ENCODE results near the gene CABLES2. TPM values are rescaled to one million over a fixed set of nuclear protein-coding genes. Genes with fewer than 3 reads are reported as not detected.
"Not testable (repeated sequence)": the region's sequence is repeated elsewhere in the genome, so short reads cannot be mapped to it uniquely, and the experiment has no call there.

The CABLES2 gene
- polyA plus RNA-seq, 1 donor: 5.5 TPM

- no peak for DNase-seq
Observed at GRCh38 chr20:62433658-62434497, 26.8 kb upstream of the CABLES2 start.

DNA sequence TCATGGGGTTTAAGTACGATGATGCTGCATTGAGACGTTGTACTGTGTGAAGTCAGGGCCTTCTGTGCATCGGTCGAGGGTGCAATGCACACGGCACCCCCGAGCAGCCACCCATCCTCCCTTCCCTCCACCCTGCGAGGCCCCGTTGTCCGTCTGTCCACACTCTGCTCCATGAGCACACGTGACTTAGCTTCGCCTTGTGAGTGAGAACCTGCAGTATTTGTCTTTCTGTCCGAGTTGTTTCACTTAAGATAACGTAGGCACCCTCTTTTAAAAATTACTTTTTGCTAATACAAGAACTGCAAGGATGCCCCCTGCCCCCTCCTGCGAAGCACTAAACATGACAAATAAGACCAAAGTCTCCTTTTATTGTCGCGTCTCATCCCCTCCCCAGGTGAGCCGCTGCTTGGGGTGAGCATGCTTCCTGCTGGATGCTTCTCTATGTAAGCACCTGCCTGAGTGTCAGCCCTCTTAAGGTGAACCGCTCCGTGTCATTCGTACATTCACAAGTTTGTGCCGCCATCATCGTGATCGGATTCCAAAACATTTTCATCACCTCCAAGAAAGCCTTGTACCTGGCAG is 23.9 kb upstream of the CABLES2 start:
- no peak for DNase-seq

- no peak for DNase-seq
Observed at GRCh38 chr20:62430311-62430853, 23.3 kb upstream of the CABLES2 start.

GRCh38 chr20:62429455-62430310 is 22.6 kb upstream of the CABLES2 start:
- DNase-seq: no peak

- DNase-seq: no peak
Observed at GRCh38 chr20:62428396-62429295, 21.6 kb upstream of the CABLES2 start.

DNA sequence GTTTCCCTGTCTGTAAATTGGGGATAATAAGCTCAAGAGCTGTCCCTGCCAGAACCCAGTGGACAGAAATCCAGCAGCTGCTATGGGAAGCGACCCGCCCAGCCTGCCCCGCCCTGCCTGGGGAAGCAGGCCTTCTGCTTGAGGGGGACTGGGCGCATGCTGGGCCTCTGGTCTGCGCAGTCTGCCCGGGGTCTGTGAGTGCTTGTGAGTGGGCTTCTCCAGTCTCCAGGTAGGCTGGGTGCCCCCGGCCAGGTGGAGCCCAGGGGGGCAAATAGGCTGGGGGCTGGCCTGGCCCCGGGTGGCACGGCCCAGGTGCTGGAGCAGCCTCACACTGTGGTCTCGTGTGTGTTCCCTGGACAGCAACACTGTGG is 20.9 kb upstream of the CABLES2 start:
- no peak for DNase-seq

DNA sequence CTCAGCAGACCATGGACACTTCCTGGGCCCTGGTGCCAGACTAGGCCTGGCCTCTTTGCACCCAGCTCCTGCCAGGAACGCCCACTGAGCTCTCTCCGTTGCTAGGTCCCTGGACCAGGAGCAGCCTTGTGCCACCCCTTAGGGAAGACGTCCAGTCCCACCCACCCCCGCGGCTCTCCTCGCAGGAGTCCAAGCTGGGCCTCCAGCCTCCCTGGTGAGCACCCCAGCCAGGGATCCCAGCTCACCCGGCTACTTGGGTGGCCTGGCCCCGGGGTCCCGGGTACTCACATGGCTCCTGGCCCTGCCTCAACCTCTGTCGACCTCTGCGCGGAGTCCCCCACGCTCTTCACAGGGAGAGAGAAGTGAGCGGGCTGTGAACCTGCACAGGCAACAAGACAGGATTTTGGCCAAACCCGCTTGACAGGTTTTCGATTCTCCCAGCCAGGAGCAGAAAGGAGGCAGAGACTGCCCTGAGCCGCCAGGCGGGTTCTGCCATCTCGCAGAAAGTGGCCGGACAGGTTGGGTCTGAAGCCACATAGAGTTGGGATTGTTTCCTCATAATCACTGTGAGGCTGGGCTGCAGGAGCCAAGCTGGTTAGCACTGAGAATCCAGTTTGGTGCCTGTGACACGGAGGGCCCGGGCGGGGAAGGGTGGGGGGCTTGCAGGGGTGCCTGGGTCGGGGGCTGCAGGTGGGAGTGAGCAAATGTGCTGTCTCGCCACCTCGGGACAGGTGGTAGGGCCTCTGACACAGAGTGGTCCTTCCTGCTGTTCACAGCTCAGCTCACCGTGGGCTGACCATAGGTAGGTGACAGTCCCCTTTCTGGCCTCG is 20.3 kb upstream of the CABLES2 start, which contains the start of gene RBBP8NL:
RBBP8NL (minus strand) TSS at position 368 of the 830 bp plus-strand sequence. CDS start 7,892 bp downstream, outside the sequence.
- DNase-seq: no peak

GRCh38 chr20:62426699-62427131 is 19.6 kb upstream of the CABLES2 start:
- no peak for DNase-seq

DNA sequence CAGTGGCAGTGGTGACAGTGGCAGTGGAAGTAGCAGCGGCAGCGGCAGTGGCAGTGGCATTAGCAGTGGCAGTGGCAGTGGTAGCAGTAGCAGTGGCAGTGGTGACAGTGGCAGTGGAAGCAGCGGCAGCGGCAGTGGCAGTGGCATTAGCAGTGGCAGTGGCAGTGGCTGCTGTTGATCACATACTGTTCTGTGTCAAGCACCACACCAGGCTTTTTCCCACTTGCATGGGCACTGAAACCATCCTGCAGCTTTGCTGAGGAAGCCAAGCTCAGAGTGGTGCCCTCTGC is 18.9 kb upstream of the CABLES2 start:
- not testable (repeated sequence) for DNase-seq

DNA sequence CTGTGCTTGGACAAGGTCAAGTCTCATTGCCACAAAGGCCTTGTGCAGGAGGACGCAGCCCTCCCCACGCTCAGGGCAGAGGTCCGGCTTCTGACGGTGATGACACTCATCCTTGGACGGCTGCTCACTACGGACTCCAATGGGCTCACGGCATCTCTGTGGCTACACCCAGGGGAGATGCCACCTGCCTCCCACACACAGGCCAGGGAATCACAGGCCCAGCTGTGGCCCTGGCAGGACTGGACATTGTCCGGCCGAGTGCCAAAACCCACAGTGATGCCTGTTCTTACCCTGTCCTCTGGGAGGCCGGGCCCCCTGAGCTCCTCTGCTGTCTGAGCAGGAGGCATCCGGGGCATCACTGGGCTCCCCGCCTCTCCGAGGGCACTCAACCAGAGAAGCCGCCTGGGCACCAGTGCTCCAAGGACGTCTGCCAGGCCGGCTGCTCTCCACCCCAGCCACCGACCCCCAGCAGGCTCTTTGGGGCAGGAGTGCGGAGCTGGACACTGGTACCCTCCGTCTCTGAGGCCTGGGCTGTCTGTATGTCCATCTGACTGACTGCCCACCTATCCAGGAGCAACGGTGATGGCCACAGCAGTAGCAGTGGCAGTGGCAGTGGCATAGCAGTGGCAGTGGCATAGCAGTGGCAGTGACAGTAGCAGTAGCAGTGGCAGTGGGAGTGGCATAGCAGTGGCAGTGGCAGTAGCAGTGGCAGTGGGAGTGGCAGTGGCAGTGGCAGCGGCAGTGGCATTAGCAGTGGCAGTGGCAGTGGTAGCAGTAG is 18.4 kb upstream of the CABLES2 start:
- DNase-seq: no peak

- DNase-seq: no peak
Observed at GRCh38 chr20:62424249-62425107, 17.4 kb upstream of the CABLES2 start.

GRCh38 chr20:62423326-62423706 is 16.2 kb upstream of the CABLES2 start:
- DNase-seq: no peak

DNA sequence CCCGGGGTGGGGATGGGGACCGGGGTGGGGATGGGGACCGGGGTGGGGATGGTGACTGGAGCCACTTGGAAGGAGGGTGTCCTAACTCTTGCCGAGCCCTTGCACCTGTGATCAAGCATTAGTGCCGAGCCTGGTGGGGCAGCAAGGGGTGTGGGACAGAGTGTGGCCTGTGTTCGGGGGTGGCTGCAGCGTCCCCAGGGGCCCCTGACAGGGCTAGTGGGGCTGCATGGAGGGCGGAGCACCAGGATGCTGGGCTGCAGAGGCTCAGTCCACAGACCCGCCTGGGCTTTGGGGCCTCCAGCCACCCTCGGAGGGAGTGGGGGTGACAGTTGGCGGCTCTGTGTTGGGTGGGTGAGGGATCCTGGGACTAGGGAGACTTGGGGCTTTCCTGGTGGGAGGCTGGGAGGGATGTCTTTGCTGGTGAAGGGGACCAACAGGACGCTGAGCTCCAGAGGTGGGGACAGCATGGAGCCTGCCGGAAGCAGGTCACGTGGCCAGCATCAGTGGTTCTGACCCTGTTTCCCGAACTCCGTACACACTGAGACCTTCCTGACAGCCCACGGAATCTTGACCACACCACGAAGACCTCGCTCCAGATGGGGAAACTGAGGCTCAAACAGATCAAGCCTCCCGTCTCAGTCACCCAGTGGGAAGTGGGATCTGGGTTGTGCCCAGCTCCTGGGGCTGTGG is 15.7 kb upstream of the CABLES2 start:
- DNase-seq: no peak

- DNase-seq: no peak
Observed at GRCh38 chr20:62421716-62421990, 14.6 kb upstream of the CABLES2 start.

- no peak for DNase-seq
Observed at GRCh38 chr20:62420846-62421715, 14.0 kb upstream of the CABLES2 start.

DNA sequence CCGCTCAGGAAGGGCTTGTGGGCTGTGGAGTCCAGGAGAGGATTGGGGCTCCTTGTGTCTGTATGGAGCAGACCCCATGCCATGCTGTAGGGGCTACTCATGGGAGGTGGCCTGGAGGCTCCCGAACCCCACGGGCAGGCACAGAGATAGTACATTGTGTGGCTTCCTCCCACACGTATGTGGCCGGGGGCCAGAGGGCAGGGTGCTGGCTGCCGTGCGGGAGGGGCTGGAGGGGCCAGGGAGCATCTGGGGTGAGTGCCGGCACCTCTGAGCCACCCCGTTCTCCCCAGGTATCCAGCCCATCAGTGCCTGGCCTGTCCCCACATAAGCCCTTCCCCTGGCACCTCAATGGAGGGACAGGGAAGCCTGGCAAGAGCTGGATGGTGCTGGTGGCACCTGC is 12.7 kb upstream of the CABLES2 start:
- DNase-seq: no peak

DNA sequence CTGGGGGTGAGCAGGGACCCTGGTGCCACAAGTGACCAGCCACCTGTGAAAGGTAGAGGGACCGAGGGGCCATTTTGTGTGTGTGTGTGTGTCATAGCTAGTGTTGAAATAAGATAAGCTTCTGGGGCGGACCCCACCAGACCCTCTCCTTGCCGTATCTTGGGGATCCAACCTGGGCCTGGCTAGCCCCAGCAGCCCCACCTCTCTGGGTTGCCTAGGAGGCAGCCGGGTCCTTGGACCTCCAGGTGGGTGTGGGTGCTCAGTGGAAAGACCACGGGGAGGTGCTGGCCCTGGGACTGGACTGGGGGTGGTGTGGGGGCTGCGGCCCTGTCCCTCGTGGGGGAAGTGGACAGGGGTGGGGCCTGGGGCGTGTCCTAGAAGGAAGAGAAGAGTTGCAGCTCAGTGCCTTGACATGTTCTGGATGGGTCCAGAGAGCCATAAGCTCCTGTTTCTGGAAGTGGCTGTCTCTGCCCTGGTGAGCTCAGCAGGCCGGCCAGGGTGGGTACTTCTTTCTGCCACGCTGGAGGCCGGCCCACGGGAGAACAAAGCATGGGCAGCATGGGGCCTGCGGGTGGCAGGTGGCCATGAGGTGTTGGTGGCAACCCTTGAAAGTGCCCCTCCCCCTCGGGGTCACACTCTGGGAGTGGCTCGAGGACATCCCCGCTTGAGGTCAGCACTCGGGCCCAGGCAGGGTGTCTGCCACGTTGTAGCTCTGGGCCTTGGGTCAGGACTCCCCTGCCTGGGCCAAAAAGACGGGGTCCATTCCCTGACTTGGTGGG is 11.8 kb upstream of the CABLES2 start:
- DNase-seq: no peak

All from hindlimb muscle (tissue), 1 donor.